Sigmoid colon (tissue), 4 donors: Measurements from ENCODE around the gene CD276.

Source experiments
- EP300 ChIP-seq, 4 donors: sonication (generic); formaldehyde crosslinking; IDR thresholded peaks; one replicate each; pipeline ENCODE4 v1.6.1; 2017; ENCODE audit warnings: antibody characterized with exemption in 4 of 4
- POLR2A ChIP-seq, 2 donors: fragments of 450-650 bp; IDR thresholded peaks; one replicate each; pipeline ENCODE4 v1.6.1; 2016; ENCODE audit warnings: antibody characterized with exemption in 2 of 2, mild to moderate bottlenecking in 2 of 2, moderate library complexity in 2 of 2
- POLR2AphosphoS5 ChIP-seq, 4 donors: sonication (generic); formaldehyde crosslinking; IDR thresholded peaks; one replicate each; pipeline ENCODE4 v1.6.1; 2017; ENCODE audit warnings: antibody characterized with exemption in 4 of 4
- TF ChIP-seq, protein P1 (sequence below), 4 experiments: fragments of 450-650 bp in 3 of 4; fragments of 200-600 bp in 1 of 4; IDR thresholded peaks; one replicate each; pipeline ENCODE4 v1.5.1; 2016 to 2019; ENCODE audit warnings: antibody characterized with exemption in 4 of 4, mild to moderate bottlenecking in 3 of 4, moderate library complexity in 2 of 4

GRCh38 chr15:73717802-73718201 lies 33.6 kb downstream of the CD276 start:
- TF ChIP-seq, protein P1, sequence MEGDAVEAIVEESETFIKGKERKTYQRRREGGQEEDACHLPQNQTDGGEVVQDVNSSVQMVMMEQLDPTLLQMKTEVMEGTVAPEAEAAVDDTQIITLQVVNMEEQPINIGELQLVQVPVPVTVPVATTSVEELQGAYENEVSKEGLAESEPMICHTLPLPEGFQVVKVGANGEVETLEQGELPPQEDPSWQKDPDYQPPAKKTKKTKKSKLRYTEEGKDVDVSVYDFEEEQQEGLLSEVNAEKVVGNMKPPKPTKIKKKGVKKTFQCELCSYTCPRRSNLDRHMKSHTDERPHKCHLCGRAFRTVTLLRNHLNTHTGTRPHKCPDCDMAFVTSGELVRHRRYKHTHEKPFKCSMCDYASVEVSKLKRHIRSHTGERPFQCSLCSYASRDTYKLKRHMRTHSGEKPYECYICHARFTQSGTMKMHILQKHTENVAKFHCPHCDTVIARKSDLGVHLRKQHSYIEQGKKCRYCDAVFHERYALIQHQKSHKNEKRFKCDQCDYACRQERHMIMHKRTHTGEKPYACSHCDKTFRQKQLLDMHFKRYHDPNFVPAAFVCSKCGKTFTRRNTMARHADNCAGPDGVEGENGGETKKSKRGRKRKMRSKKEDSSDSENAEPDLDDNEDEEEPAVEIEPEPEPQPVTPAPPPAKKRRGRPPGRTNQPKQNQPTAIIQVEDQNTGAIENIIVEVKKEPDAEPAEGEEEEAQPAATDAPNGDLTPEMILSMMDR (IDR thresholded peaks at IDR 0.05) = no peak
- TF ChIP-seq POLR2AphosphoS5 (IDR thresholded peaks at IDR 0.05) (no peak), POLR2A (IDR thresholded peaks at IDR 0.05) (no peak), EP300 (IDR thresholded peaks at IDR 0.05) (no peak)
